Left cardiac atrium (tissue), 4 donors: ENCODE measurements around the gene TRIM10. TPM values are rescaled to one million over a fixed set of nuclear protein-coding genes. Genes with fewer than 3 reads are reported as not detected.
A peak's percentile ranks its signal among the peaks of the same experiment; 100 is the strongest.
"Not testable (repeated sequence)": the region's sequence is repeated elsewhere in the genome, so short reads cannot be mapped to it uniquely, and the experiment has no call there.

Source experiments
- ATAC-seq, 2 donors: fragments of 200-7000 bp; cut with Tn5 transposase; one replicate each; pipeline ENCODE4 v1.9.1; 2020; ENCODE audit warnings: mild to moderate bottlenecking in 2 of 2, moderate library complexity in 2 of 2
- DNase-seq: peaks from one replicate; pipeline ENCODE4 v3.0.0-alpha.2; 2020
- intact Hi-C, 2 donors: fragments of 100-400 bp; cut with DNase I; formaldehyde crosslinking; loops; one replicate each; pipeline versions ENCODE4 v1.14.1 to v1.15.1; 2022 to 2023
- total RNA-seq, 2 donors: library from RNA; stranded (reverse); fragmentation: NEBNext Ultra II Directional; extraction: Animal tissue kit (Norgen Biotek cat#: 25700); gene quantifications; one replicate each; pipeline ENCODE4 v1.2.1, GENCODE V29; 2021
- donor health status: DM: no; HTN: yes; CAD: no.
- donor health status: DM: no; HTN: yes; CAD: no; lungs with severe emphysema.
- donor health status: DM: yes; HTN: yes; CAD: no.
- donor health status: Dilated cardiomyopathy.

Gene TRIM10
- total RNA-seq, 2 donors from 2014 or later: not detected

GRCh38 chr6:30178837-30179236 lies 17.8 kb upstream of the TRIM10 start:
- intact Hi-C loops: loop anchor here in 1 of 2 donors (10.0 kb wide), 1 partner anchor 64 kb away; the partner anchor contains the start of gene TRIM31
- DNase-seq (no peak), ATAC-seq (no peak)

GRCh38 chr6:30175765-30176164 lies 14.8 kb upstream of the TRIM10 start:
- DNase-seq (no peak), ATAC-seq (no peak)
- intact Hi-C loops: loop anchor here in 1 of 2 donors (10.0 kb wide), 1 partner anchor 61 kb away; the partner anchor contains the start of gene TRIM31

GRCh38 chr6:30172681-30173080 lies 11.7 kb upstream of the TRIM10 start:
- DNase-seq: no peak
- ATAC-seq: no peak
- intact Hi-C loops: loop anchor here in 1 of 2 donors (10.0 kb wide), 1 partner anchor 58 kb away; the partner anchor contains the start of gene TRIM31

GRCh38 chr6:30171677-30172471 lies 10.9 kb upstream of the TRIM10 start:
- peak in 1 of 2 donors; percentile 46 for ATAC-seq
- no peak for DNase-seq
- intact Hi-C loops: loop anchor here in 1 of 2 donors (10.0 kb wide), 1 partner anchor 57 kb away; the partner anchor contains the start of gene TRIM31

- DNase-seq: no peak
- peak in 1 of 2 donors; percentile 79 for ATAC-seq
- intact Hi-C loops: loop anchor here in 1 of 2 donors (10.0 kb wide), 1 partner anchor 55 kb away; the partner anchor contains the start of gene TRIM31
Measured at GRCh38 chr6:30169658-30170614, 8.9 kb upstream of the TRIM10 start.

- intact Hi-C loops: no loop called here
- no peak for ATAC-seq
- no peak for DNase-seq
Measured at GRCh38 chr6:30168741-30169140, 7.7 kb upstream of the TRIM10 start.

GRCh38 chr6:30167101-30167500 lies 6.1 kb upstream of the TRIM10 start:
- ATAC-seq: no peak
- no peak for DNase-seq
- intact Hi-C loops: no loop called here

- intact Hi-C loops, ATAC-seq, DNase-seq: not testable (repeated sequence)
Measured at GRCh38 chr6:30165238-30165637, 4.2 kb upstream of the TRIM10 start.

- ATAC-seq: no peak
- intact Hi-C loops: no loop called here
- no peak for DNase-seq
Measured at GRCh38 chr6:30164714-30165113, 3.7 kb upstream of the TRIM10 start.

- intact Hi-C loops: no loop called here
- ATAC-seq: no peak
- no peak for DNase-seq
Measured at GRCh38 chr6:30163918-30164654, 3.1 kb upstream of the TRIM10 start.

GRCh38 chr6:30163090-30163917 lies 2.3 kb upstream of the TRIM10 start, which contains the start of gene TRIM15:
TSS of gene TRIM15 (plus strand) at chr6:30163546. CDS start at chr6:30163685, 139 bp downstream.
- no peak for DNase-seq

GRCh38 chr6:30162265-30163089 lies 1.5 kb upstream of the TRIM10 start:
- DNase-seq (no peak), ATAC-seq (no peak)
- intact Hi-C loops: no loop called here

More at GRCh38 chr6:30163090-30163917, 2.3 kb upstream of the TRIM10 start, which contains the start of gene TRIM15:
- intact Hi-C loops: no loop called here
- no peak for ATAC-seq

GRCh38 chr6:30160008-30160784 lies 815 bp downstream of the TRIM10 start:
- ATAC-seq (no peak), DNase-seq (no peak)
- intact Hi-C loops: no loop called here

GRCh38 chr6:30158475-30159040 lies 2.5 kb downstream of the TRIM10 start:
- ATAC-seq: no peak
- DNase-seq: no peak
- intact Hi-C loops: no loop called here

GRCh38 chr6:30157999-30158398 lies 3.0 kb downstream of the TRIM10 start:
- intact Hi-C loops: no loop called here
- DNase-seq: no peak
- ATAC-seq: no peak

GRCh38 chr6:30157581-30157980 lies 3.4 kb downstream of the TRIM10 start:
- ATAC-seq (no peak), DNase-seq (no peak)
- intact Hi-C loops: no loop called here
